Esophagus (tissue), 2 donors: ENCODE measurements around the gene SCGB1D4. TPM values are rescaled to one million over a fixed set of nuclear protein-coding genes. Genes with fewer than 3 reads are reported as not detected.
"Not testable (repeated sequence)": the region's sequence is repeated elsewhere in the genome, so short reads cannot be mapped to it uniquely, and the experiment has no call there.

Source experiments
- H3K27ac ChIP-seq, 2 donors: one replicate each; pipeline ENCODE4 v1.5.1; 2013; ENCODE audit warnings: low read depth in 2 of 2, mild to moderate bottlenecking in 2 of 2, inconsistent platforms in 1 of 2, low read length in 1 of 2, moderate library complexity in 1 of 2
- H3K27me3 ChIP-seq, 2 donors: one replicate each; pipeline ENCODE4 v1.6.1; 2013; ENCODE audit warnings: low read length in 2 of 2, control low read depth in 1 of 2, mild to moderate bottlenecking in 1 of 2; ENCODE audit not compliant: insufficient read depth in 2 of 2, control insufficient read depth in 1 of 2
- H3K36me3 ChIP-seq, 2 donors: one replicate each; pipeline ENCODE4 v1.6.1; 2013; ENCODE audit warnings: low read length in 1 of 2; ENCODE audit not compliant: control insufficient read depth in 2 of 2, insufficient read depth in 2 of 2
- H3K4me1 ChIP-seq, 2 donors: one replicate each; pipeline ENCODE4 v1.6.1; 2013; ENCODE audit warnings: low read length in 1 of 2; ENCODE audit not compliant: control insufficient read depth in 2 of 2, insufficient read depth in 2 of 2
- H3K4me3 ChIP-seq, 2 donors: one replicate each; pipeline ENCODE4 v1.5.1; 2013; ENCODE audit warnings: low read length in 2 of 2, mild to moderate bottlenecking in 2 of 2, low read depth in 1 of 2, moderate library complexity in 1 of 2
- H3K9me3 ChIP-seq, 2 donors: one replicate each; pipeline ENCODE4 v1.6.1; 2013; ENCODE audit warnings: mild to moderate bottlenecking in 2 of 2, low read depth in 1 of 2, low read length in 1 of 2, moderate library complexity in 1 of 2; ENCODE audit not compliant: control insufficient read depth in 2 of 2, insufficient read depth in 1 of 2
- WGBS, 2 donors: extraction: QIAGEN DNeasy Blood & Tissue Kit; methylation state at CpG; one replicate each; pipeline ENCODE4 v1.1.7; 2013; 5-methylcytosine and 5-hydroxymethylcytosine counted together
- polyA plus RNA-seq, 2 donors: library from polyadenylated mRNA; stranded (reverse); fragments of 200-250 nt; gene quantifications; one replicate each; pipeline ENCODE4 v1.2.3, GENCODE V29; 2013
- donor health status: healthy with polysubstance abuse.
- donor health status: Bipolar disorder and iron deficiency.

SCGB1D4 gene, protein sequence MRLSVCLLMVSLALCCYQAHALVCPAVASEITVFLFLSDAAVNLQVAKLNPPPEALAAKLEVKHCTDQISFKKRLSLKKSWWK
- not detected for polyA plus RNA-seq

DNA sequence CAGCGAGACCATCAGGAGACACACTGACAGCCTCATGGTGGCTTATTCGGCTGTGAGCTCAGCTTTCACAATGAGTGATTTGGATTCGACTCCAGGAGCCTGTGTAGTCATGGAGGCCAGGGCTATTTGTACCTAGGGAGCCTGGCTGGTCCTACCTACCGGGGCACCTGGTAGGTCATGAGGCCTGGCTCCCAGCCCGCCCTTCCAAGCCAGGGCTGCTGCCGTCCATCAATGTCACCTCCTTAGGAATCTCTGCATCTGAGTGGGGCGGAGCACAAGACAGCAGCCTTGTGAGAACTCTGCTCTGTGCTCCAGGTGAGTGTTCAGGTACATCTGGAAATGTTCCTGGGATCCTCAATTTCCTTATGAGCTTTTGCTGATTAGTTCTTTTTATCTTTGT lies at the start of gene SCGB1D4:
SCGB1D4 (minus strand) TSS at position 101 of the 400 bp plus-strand sequence; CDS start at position 36, 65 bp downstream.
- no peaks in the 10 kb centered on the region for H3K4me1 ChIP-seq
- no peak within 1 kb of the TSS for H3K4me3 ChIP-seq
- H3K36me3 ChIP-seq: no peaks in the 10 kb centered on the region
- H3K27me3 ChIP-seq: peaks cover 2 to 4% of the 10 kb centered on the region in 2 donors
- H3K27ac ChIP-seq: no peak within 1 kb of the TSS
- 58 to 63% methylated on average over 7 of the region's 7 CpGs for WGBS, 2 donors
- peaks cover 0 to 2% of the 10 kb centered on the region in 2 donors for H3K9me3 ChIP-seq

DNA sequence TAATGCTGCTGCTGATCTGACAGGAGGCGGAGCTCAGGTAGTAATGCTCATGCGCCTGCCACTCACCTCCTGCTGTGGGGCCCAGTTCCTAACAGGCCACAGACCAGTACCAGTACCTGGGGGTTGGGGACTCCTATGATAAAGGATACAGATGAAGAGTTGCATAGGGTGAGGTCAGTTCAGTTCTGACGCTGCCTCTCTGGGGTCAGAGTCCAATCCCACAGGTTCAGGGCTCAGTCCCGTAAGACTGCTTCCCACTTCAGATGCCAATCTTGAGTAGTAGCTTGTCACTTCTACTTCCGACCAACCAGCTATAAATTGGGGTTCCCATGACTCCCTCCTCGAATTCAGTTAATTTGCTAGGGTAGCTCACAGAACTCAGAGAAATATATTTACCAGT lies 47.0 kb upstream of the SCGB1D4 start:
- 87 to 90% methylated on average over 6 of the region's 6 CpGs for WGBS, 2 donors
- H3K36me3 ChIP-seq: no peaks in the 10 kb centered on the region
- no peaks in the 10 kb centered on the region for H3K27me3 ChIP-seq
- H3K9me3 ChIP-seq: no peaks in the 10 kb centered on the region
- no peaks in the 10 kb centered on the region for H3K4me1 ChIP-seq
- no peak overlapping the region for H3K4me3 ChIP-seq
- H3K27ac ChIP-seq: no peak overlapping the region

DNA sequence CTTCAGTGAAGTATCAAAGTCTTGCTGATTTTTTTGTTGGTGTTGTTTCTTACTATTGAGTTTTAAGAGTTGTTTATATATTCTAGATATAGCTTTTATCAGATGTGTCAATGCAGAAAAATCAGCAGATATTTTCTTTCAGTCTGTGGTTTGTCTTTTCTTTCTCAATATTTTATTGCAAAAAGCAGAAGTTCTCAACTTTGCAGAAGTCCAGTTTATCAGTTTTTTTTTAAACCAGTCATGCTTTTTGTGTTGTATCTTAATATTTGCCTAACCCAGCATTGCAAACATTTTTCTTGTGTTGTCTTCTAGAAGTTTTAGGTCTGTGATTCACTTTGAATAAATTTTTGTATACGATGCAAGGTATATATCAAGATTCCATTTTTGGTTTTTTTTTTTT lies 45.3 kb upstream of the SCGB1D4 start:
- Histone ChIP-seq H3K36me3 (no peaks in the 10 kb centered on the region), H3K27ac (no peak overlapping the region), H3K4me1 (no peaks in the 10 kb centered on the region), H3K27me3 (no peaks in the 10 kb centered on the region), H3K4me3 (no peak overlapping the region), H3K9me3 (no peaks in the 10 kb centered on the region)
- WGBS, 2 donors: 85 to 90% methylated on average over 1 of the region's 1 CpG

DNA sequence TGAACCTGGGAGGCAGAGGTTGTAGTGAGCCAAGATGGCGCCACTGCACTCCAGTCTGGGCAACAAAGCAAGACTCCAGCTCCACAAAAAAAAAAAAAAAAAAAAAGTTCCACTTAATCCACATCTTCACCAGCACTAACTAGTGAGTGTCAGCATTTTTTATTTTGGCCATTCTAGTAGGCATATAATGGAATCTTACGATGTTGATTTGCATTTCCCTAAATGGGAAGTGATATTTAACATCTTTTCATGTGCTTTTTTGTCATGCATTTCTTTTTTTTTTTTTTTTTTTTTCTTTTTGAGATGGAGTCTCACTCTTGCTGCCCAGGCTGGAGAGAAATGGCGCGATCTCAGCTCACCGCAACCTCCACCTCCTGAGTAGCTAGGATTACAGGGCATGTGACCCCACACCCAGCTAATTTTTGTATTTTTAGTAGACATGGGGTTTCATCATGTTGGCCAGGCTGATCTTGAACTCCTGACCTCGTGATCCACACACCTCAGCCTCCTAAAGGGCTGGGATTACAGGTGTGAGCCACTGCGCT lies 44.8 kb upstream of the SCGB1D4 start:
- H3K36me3 ChIP-seq, H3K4me1 ChIP-seq, H3K27ac ChIP-seq, H3K4me3 ChIP-seq, H3K27me3 ChIP-seq, H3K9me3 ChIP-seq: not testable (repeated sequence)
- WGBS, 2 donors: 87 to 95% methylated on average over 7 of the region's 7 CpGs

DNA sequence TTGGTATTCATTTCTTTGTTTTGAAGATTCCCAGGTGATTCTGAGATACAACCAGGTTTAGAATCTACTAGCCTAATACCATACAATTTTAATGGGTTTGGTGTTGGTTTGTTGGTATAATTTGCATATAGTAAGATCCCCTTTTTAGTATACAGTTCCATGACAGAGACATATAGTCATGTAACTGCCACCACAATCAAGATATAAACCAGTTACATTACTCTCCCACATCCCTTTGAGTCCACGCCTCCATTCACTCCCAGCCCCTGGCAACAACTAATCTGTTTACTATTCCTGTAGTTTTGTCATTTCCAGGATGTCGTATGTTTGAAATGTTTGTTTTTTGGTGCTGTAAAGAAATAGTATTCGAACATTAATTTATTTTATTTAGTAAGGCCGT lies 42.7 kb upstream of the SCGB1D4 start:
- H3K4me3 ChIP-seq: no peak overlapping the region
- WGBS, 2 donors: 72 to 73% methylated on average over 4 of the region's 4 CpGs
- H3K27me3 ChIP-seq: no peaks in the 10 kb centered on the region
- no peak overlapping the region for H3K27ac ChIP-seq
- H3K9me3 ChIP-seq: no peaks in the 10 kb centered on the region
- H3K36me3 ChIP-seq: no peaks in the 10 kb centered on the region
- peaks cover 2 to 6% of the 10 kb centered on the region in 2 donors for H3K4me1 ChIP-seq

DNA sequence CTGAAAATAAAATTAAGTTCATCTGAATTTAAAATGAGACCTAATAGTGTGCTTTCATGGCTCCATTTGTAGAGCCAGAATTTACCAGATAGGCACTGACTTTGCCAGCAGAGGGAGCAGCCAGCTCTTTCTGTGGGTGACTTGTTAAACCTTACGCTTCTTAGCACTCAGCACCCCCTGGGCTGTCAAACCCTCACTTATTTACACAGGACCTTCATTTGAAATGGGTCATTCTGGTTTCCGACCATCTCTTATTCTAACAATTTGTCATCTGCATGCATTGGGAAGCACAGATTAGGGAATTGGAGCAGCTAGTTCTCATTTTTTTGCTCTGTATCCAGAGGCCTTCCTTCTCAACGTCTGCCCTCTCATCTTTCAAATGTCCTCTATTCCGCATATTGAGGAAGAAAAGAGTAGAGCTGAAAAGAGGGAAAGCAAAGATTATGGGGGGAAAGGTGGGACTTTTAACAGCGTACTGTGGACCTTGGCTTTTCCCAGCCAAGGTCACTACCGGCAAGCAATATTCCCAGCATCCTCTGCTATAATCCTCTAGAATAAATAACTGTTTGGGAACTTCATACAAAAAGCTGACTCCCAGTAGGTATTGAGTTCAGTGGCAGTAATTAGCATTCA lies 41.5 kb upstream of the SCGB1D4 start:
- Histone ChIP-seq H3K9me3 (no peaks in the 10 kb centered on the region), H3K36me3 (no peaks in the 10 kb centered on the region), H3K27me3 (no peaks in the 10 kb centered on the region), H3K27ac (no peak overlapping the region), H3K4me1 (peaks cover 2 to 6% of the 10 kb centered on the region in 2 donors), H3K4me3 (no peak overlapping the region)
- 58 to 63% methylated on average over 6 of the region's 6 CpGs for WGBS, 2 donors

DNA sequence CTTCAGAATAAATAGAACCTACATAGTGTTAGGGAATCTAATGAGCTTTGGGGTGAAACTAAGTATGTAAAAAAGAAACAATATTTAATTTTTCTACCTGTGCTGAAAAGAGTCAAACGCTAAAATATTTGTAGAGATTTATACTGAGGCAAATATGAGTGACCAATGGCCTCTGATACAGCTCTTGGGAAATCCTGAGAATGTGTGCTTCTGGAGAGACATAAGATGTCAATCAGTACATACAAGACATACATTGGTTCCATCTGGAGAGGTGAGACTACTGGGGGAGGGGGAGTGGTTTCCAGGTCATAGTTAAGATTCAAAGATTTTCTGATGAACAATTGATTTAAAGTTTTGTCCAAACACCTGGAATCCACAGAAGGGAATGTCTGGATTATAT lies 39.3 kb upstream of the SCGB1D4 start:
- Histone ChIP-seq H3K9me3 (no peaks in the 10 kb centered on the region), H3K4me3 (peak overlapping the region; percentile 54 to 58), H3K4me1 (peaks cover 2 to 6% of the 10 kb centered on the region in 2 donors), H3K36me3 (no peaks in the 10 kb centered on the region), H3K27me3 (peaks cover 0 to 3% of the 10 kb centered on the region in 2 donors), H3K27ac (no peak overlapping the region)
- WGBS, 2 donors: 44 to 52% methylated on average over 1 of the region's 1 CpG

DNA sequence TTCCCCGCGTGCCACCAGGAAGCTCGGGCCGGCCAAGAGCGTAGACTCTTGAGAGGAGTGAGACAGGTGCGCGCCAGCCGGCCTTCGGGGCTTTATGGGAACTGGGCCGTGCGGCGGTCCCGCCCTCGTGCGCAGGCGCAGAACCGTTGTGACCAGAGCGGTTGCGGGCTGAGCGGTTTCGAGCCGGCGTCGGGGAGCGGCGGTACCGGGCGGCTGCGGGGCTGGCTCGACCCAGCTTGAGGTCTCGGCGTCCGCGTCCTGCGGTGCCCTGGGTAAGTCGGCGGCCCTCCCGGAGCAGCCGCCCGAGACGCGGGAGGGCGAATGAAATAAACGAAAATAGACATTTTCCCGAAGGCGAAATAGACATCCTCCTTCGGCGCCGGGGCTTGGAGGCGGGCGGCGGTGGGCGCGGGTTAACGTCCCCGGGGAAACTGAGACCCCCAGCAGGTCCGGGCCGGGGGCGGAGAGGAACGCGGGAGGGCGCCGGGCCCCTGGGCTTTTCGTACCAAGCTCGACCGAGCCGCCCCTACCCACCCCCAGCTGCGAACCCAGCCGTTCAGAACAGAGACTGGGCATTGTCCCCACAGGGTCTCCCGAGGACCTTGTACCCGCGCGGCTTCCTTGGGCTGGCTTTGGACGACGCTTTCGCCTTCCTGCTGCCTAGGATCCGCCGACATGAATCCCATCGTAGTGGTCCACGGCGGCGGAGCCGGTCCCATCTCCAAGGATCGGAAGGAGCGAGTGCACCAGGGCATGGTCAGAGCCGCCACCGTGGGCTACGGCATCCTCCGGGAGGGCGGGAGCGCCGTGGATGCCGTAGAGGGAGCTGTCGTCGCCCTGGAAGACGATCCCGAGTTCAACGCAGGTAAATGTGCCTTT lies 38.7 kb upstream of the SCGB1D4 start, which contains the start of gene ASRGL1:
ASRGL1 (plus strand) TSS at position 146 of the 879 bp plus-strand sequence; CDS start at position 676, 530 bp downstream.
- no peak within 1 kb of the TSS for H3K27ac ChIP-seq
- peaks cover 0 to 3% of the 10 kb centered on the region in 2 donors for H3K27me3 ChIP-seq
- no peaks in the 10 kb centered on the region for H3K36me3 ChIP-seq
- no peaks in the 10 kb centered on the region for H3K9me3 ChIP-seq
- peak within 1 kb of the TSS; percentile 54 to 58 for H3K4me3 ChIP-seq
- 1% methylated on average over 96 to 98 of the region's 98 CpGs for WGBS, 2 donors
- peaks cover 2 to 6% of the 10 kb centered on the region in 2 donors for H3K4me1 ChIP-seq

DNA sequence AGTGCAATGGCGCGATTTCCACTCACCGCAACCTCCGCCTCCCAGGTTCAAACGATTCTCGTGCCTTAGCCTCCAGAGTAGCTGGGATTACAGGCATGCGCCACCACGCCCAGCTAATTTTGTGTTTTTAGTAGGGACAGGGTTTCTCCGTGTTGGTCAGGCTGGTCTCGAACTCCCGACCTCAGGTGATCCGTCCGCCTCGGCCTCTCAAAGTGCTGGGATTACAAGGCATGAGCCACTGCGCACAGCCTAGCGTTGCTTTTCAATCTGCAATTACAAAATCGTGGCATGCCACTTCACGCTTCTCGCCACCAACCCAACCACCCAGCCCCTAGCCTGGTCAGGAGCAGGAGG lies 38.1 kb upstream of the SCGB1D4 start:
- not testable (repeated sequence) for H3K36me3 ChIP-seq, H3K4me1 ChIP-seq, H3K9me3 ChIP-seq, H3K27ac ChIP-seq, H3K27me3 ChIP-seq
- H3K4me3 ChIP-seq: peak overlapping the region; percentile 54 to 58
- WGBS, 2 donors: 59 to 60% methylated on average over 19 of the region's 19 CpGs
